Upper lobe of right lung (tissue), 1 donor: ENCODE measurements around the gene ARHGEF19. TPM values are rescaled to one million over a fixed set of nuclear protein-coding genes. Genes with fewer than 3 reads are reported as not detected.
"Not testable (repeated sequence)": the region's sequence is repeated elsewhere in the genome, so short reads cannot be mapped to it uniquely, and the experiment has no call there.

Experiments
- ATAC-seq: fragments of 200-7000 bp; cut with Tn5 transposase; one replicate; pipeline ENCODE4 v1.9.1; 2020; ENCODE audit warnings: mild to moderate bottlenecking, moderate library complexity
- DNase-seq: peaks from one replicate; pipeline ENCODE4 v3.0.0-alpha.2; 2020
- H3K27ac ChIP-seq: fragments of 200-600 bp; one replicate; pipeline ENCODE4 v1.8.0; 2022
- H3K27me3 ChIP-seq: fragments of 200-600 bp; one replicate; pipeline ENCODE4 v1.8.0; 2022; ENCODE audit warnings: mild to moderate bottlenecking
- H3K36me3 ChIP-seq: fragments of 200-600 bp; one replicate; pipeline ENCODE4 v1.8.0; 2022
- H3K4me1 ChIP-seq: fragments of 200-600 bp; one replicate; pipeline ENCODE4 v1.8.0; 2022
- H3K4me3 ChIP-seq: fragments of 200-600 bp; one replicate; pipeline ENCODE4 v1.8.0; 2022; ENCODE audit warnings: mild to moderate bottlenecking
- H3K9me3 ChIP-seq: fragments of 200-600 bp; one replicate; pipeline ENCODE4 v1.8.0; 2022
- CTCF ChIP-seq: fragments of 200-600 bp; IDR thresholded peaks from one replicate; pipeline ENCODE4 v1.8.0; 2022; ENCODE audit warnings: antibody characterized with exemption
- intact Hi-C: fragments of 100-400 bp; cut with DNase I; formaldehyde crosslinking; loops from one replicate; pipeline ENCODE4 v1.11.0; 2022
- total RNA-seq: library from RNA; stranded (reverse); fragmentation: NEBNext Ultra II Directional; extraction: Animal tissue kit (Norgen Biotek cat#: 25700); gene quantifications from one replicate; pipeline ENCODE4 v1.2.1, GENCODE V29; 2021
- donor health status: DM: no; HTN: yes; CAD: no; lungs with severe emphysema.

ARHGEF19 gene
- total RNA-seq, 1 donor from 2014 or later = 11.9 TPM

GRCh38 chr1:16230744-16231143 lies 18.3 kb upstream of the ARHGEF19 start:
- DNase-seq (no peak), ATAC-seq (no peak)
- H3K27ac ChIP-seq = no peak overlapping the region
- H3K9me3 ChIP-seq = no peaks in the 10 kb centered on the region
- no peak overlapping the region for H3K4me3 ChIP-seq
- no peaks in the 10 kb centered on the region for H3K36me3 ChIP-seq
- intact Hi-C loops = no loop called here
- peaks cover 18% of the 10 kb centered on the region for H3K27me3 ChIP-seq
- H3K4me1 ChIP-seq = peaks cover under 1% of the 10 kb centered on the region
- TF ChIP-seq CTCF = no peak

GRCh38 chr1:16229976-16230740 lies 17.7 kb upstream of the ARHGEF19 start:
- Histone ChIP-seq H3K27me3 (peaks cover 18% of the 10 kb centered on the region), H3K36me3 (no peaks in the 10 kb centered on the region), H3K4me3 (no peak overlapping the region), H3K27ac (no peak overlapping the region), H3K4me1 (no peaks in the 10 kb centered on the region), H3K9me3 (no peaks in the 10 kb centered on the region)
- no peak for ATAC-seq
- TF ChIP-seq CTCF = no peak
- intact Hi-C loops = no loop called here
- no peak for DNase-seq

- peak overlapping the region; percentile 17 for H3K27ac ChIP-seq
- ATAC-seq = peak; percentile 96
- H3K9me3 ChIP-seq = no peaks in the 10 kb centered on the region
- H3K4me1 ChIP-seq = no peaks in the 10 kb centered on the region
- H3K4me3 ChIP-seq = peak overlapping the region; percentile 42
- intact Hi-C loops = no loop called here
- TF ChIP-seq CTCF = no peak
- H3K36me3 ChIP-seq = no peaks in the 10 kb centered on the region
- peaks cover 18% of the 10 kb centered on the region for H3K27me3 ChIP-seq
- peak; percentile 94 for DNase-seq
Measured at GRCh38 chr1:16226490-16227179, 14.2 kb upstream of the ARHGEF19 start.

- DNase-seq (no peak), ATAC-seq (no peak)
- Histone ChIP-seq H3K4me3 (no peak overlapping the region), H3K4me1 (no peaks in the 10 kb centered on the region), H3K27me3 (peaks cover 18% of the 10 kb centered on the region), H3K27ac (no peak overlapping the region), H3K9me3 (no peaks in the 10 kb centered on the region), H3K36me3 (no peaks in the 10 kb centered on the region)
- intact Hi-C loops = no loop called here
- no peak for TF ChIP-seq CTCF
Measured at GRCh38 chr1:16226129-16226489, 13.7 kb upstream of the ARHGEF19 start.

GRCh38 chr1:16224472-16224871 lies 12.0 kb upstream of the ARHGEF19 start:
- no peak overlapping the region for H3K27ac ChIP-seq
- peaks cover 18% of the 10 kb centered on the region for H3K27me3 ChIP-seq
- no peaks in the 10 kb centered on the region for H3K36me3 ChIP-seq
- no peaks in the 10 kb centered on the region for H3K9me3 ChIP-seq
- no peak for TF ChIP-seq CTCF
- intact Hi-C loops = no loop called here
- no peak overlapping the region for H3K4me3 ChIP-seq
- no peak for ATAC-seq
- no peak for DNase-seq
- no peaks in the 10 kb centered on the region for H3K4me1 ChIP-seq

GRCh38 chr1:16222716-16223115 lies 10.3 kb upstream of the ARHGEF19 start:
- H3K36me3 ChIP-seq, intact Hi-C loops, ATAC-seq, DNase-seq, H3K4me3 ChIP-seq, H3K4me1 ChIP-seq, H3K27ac ChIP-seq, H3K9me3 ChIP-seq: not testable (repeated sequence)
- H3K27me3 ChIP-seq = peaks cover 10% of the 10 kb centered on the region
